RWPE1 (cell line): ENCODE results near the gene SLC26A9.

ENCODE experiments used
- CTCF ChIA-PET: fragments of 350-600 bp; sonication (Branson Sonifier 250); formaldehyde crosslinking; extraction: SDS; loops from one replicate; lab custom pipeline; 2021; lab: Yijun Ruan, JAX
- POLR2A ChIA-PET: fragments of 400-600 bp; formaldehyde crosslinking; extraction: SDS; loops from one replicate; lab custom pipeline; 2020; ENCODE audit warnings: antibody characterized with exemption; ENCODE audit not compliant: low non-redundant PET; lab: Yijun Ruan, JAX
- DNase-seq: peaks from one replicate; pipeline ENCODE4 v3.0.0; 2012; ENCODE audit warnings: low spot score
- H3K27ac ChIP-seq: fragments of 450-650 bp; 2 replicates; pipeline ENCODE4 v1.5.1; 2017
- CTCF ChIP-seq: fragments of 450-650 bp; conservative IDR thresholded peaks from 2 replicates; pipeline ENCODE4 v1.5.1; 2017; ENCODE audit warnings: low read depth, mild to moderate bottlenecking

Gene SLC26A9

GRCh38 chr1:205943245-205943644, at the start of gene SLC26A9:
SLC26A9 (minus strand) TSS chr1:205943456; CDS start chr1:205935820, 7,636 bp downstream.
- H3K27ac ChIP-seq = no peak within 1 kb of the TSS
- ChIA-PET POLR2A (no interaction called here), CTCF (interaction anchor here (1.0 to 6.8 kb wide), 2 partner anchors 34 to 151 kb away, joined by 5 to 45 read pairs; no protein-coding TSS in a partner anchor)
- no peak for DNase-seq
- no peak for TF ChIP-seq CTCF

GRCh38 chr1:205992218-205992882, 49.1 kb upstream of the SLC26A9 start:
- DNase-seq = no peak
- TF ChIP-seq CTCF = no peak
- POLR2A ChIA-PET = no interaction called here
- CTCF ChIA-PET = interaction anchor here (1.0 to 2.2 kb wide), 2 partner anchors 15 to 108 kb away, joined by 6 to 11 read pairs; no protein-coding TSS in a partner anchor
- H3K27ac ChIP-seq = no peak overlapping the region

- ChIA-PET CTCF (interaction anchor here (0.7 to 2.2 kb wide), 3 partner anchors 14 to 89 kb away, joined by 3 to 11 read pairs (median 3); no protein-coding TSS in a partner anchor), POLR2A (no interaction called here)
- TF ChIP-seq CTCF = no peak
- no peak overlapping the region for H3K27ac ChIP-seq
- DNase-seq = no peak
These were observed 48.0 kb upstream of the SLC26A9 start for GRCh38 chr1:205991237-205991636.

DNA sequence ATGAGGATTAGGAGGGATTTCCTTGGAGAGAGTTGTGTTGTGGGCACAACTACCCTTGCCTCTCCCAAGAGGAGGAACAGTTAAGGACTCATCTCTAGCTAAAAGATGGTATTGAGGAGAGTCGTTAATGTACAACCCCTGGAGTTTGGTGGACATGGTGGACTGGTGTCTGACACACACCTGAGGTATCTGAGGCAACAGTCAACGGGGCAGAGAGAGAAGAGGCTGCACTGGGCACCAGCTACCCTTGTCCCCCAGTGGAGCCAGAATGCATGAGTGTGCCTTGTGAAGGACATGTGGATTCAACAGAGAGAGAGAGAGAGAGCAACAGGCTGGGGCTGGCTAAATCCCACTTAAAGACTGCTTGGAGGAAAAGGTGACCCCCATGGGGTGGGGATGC, 47.0 kb upstream of the SLC26A9 start:
- POLR2A ChIA-PET = no interaction called here
- DNase-seq = no peak
- TF ChIP-seq CTCF = no peak
- CTCF ChIA-PET = interaction anchor here (1.1 to 1.4 kb wide), 2 partner anchors 13 to 116 kb away, joined by 4 to 6 read pairs; no protein-coding TSS in a partner anchor
- no peak overlapping the region for H3K27ac ChIP-seq

DNA sequence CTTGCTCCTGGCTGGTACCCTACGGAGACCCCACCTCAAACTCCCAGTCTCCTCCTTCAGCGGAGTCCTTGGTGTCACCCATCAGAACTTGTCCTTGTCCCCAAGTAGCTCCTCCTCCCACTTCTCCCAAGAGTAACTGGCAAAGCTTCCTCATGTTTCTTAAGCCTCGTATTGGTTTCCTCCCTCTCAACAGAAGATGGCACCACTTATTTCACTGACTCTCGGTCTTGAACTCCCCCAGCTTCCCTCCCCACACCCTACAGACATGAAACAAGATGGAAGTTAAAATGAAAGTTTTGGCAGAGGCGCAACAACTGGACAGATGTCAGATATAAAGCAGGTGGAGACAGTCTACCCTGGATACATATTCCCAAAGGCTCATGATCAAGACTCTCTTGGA, 46.5 kb upstream of the SLC26A9 start:
- peak overlapping the region; percentile 25 for H3K27ac ChIP-seq
- no peak for TF ChIP-seq CTCF
- CTCF ChIA-PET = interaction anchor here (0.7 to 1.4 kb wide), 3 partner anchors 12 to 117 kb away, joined by 4 to 6 read pairs (median 4); no protein-coding TSS in a partner anchor
- no peak for DNase-seq
- POLR2A ChIA-PET = no interaction called here

GRCh38 chr1:205988585-205988995, 45.3 kb upstream of the SLC26A9 start:
- TF ChIP-seq CTCF = no peak
- H3K27ac ChIP-seq = peak overlapping the region; percentile 25
- ChIA-PET POLR2A (no interaction called here), CTCF (interaction anchor here (3.2 kb wide), 1 partner anchor 11 kb away, joined by 22 read pairs; no protein-coding TSS in a partner anchor)
- DNase-seq = no peak
